IMR-90 (cell line): Measurements from ENCODE around the gene XAF1. TPM values are rescaled to one million over a fixed set of nuclear protein-coding genes. Genes with fewer than 3 reads are reported as not detected.
"Not testable (repeated sequence)": the region's sequence is repeated elsewhere in the genome, so short reads cannot be mapped to it uniquely, and the experiment has no call there.

Source experiments
- ATAC-seq: fragments of 200-7000 bp; cut with Tn5 transposase; 2 replicates; pipeline ENCODE4 v1.9.1; 2020; ENCODE audit warnings: low read depth, mild to moderate bottlenecking, moderate library complexity
- BruUV-seq: library from RNA; stranded (reverse); fragments of 400-500 nt; replicated peaks from 2 replicates; lab custom pipeline; 2021; lab: Mats Ljungman, UMichigan
- CTCF ChIA-PET: fragments of 300-600 bp; formaldehyde crosslinking; extraction: SDS; loops from one replicate; lab custom pipeline; 2021; ENCODE audit warnings: antibody characterized with exemption; lab: Yijun Ruan, JAX
- POLR2A ChIA-PET: fragments of 300-600 bp; sonication (Branson Sonifier 250); formaldehyde crosslinking; loops from one replicate; lab custom pipeline; 2022; ENCODE audit warnings: antibody characterized with exemption; ENCODE audit not compliant: unreplicated experiment; lab: Charles Lee
- DNase-seq: peaks from one replicate; pipeline ENCODE4 v3.0.0; 2013
- H2AFZ ChIP-seq: replicated peaks from 2 replicates; pipeline ENCODE3; 2013; ENCODE audit warnings: low read length, mild to moderate bottlenecking; ENCODE audit not compliant: poor library complexity
- H2AK5ac ChIP-seq: 2 replicates; pipeline ENCODE4 v1.6.1; 2013; ENCODE audit warnings: low read depth, low read length, inconsistent platforms
- H2AK9ac ChIP-seq: replicated peaks from 2 replicates; pipeline ENCODE3; 2013; ENCODE audit warnings: mild to moderate bottlenecking, low read depth, low read length, moderate library complexity; ENCODE audit not compliant: poor library complexity
- H2BK120ac ChIP-seq: 2 replicates; pipeline ENCODE4 v1.6.1; 2013; ENCODE audit warnings: low read depth, low read length, inconsistent platforms
- H2BK15ac ChIP-seq: 3 replicates; pipeline ENCODE4 v1.6.1; 2013; ENCODE audit warnings: low read depth, low read length, inconsistent platforms
- H2BK20ac ChIP-seq: 2 replicates; pipeline ENCODE4 v1.6.1; 2013; ENCODE audit warnings: low read depth, mild to moderate bottlenecking, inconsistent platforms, low read length, moderate library complexity
- H2BK5ac ChIP-seq: 2 replicates; pipeline ENCODE4 v1.6.1; 2013; ENCODE audit warnings: mild to moderate bottlenecking, low read depth, low read length, inconsistent platforms; ENCODE audit not compliant: poor library complexity, severe bottlenecking
- H3K14ac ChIP-seq: replicated peaks from 2 replicates; pipeline ENCODE4 v1.6.1; 2013; ENCODE audit warnings: low read depth, low read length, inconsistent platforms
- H3K18ac ChIP-seq: 2 replicates; pipeline ENCODE4 v1.6.1; 2013; ENCODE audit warnings: low read depth, low read length, control low read depth
- H3K23ac ChIP-seq: 2 replicates; pipeline ENCODE4 v1.6.1; 2013; ENCODE audit warnings: low read depth, low read length, inconsistent platforms
- H3K27ac ChIP-seq: 2 replicates; pipeline ENCODE4 v1.5.1; 2013; ENCODE audit warnings: mild to moderate bottlenecking, control low read depth, low read length; ENCODE audit not compliant: insufficient read depth
- H3K27me3 ChIP-seq: 2 replicates; pipeline ENCODE4 v1.6.1; 2013; ENCODE audit warnings: low read length; ENCODE audit not compliant: control insufficient read depth, insufficient read depth
- H3K36me3 ChIP-seq: 2 replicates; pipeline ENCODE4 v1.6.1; 2013; ENCODE audit warnings: low read length, mixed read lengths; ENCODE audit not compliant: control insufficient read depth, insufficient read depth
- H3K4ac ChIP-seq: 2 replicates; pipeline ENCODE4 v1.6.1; 2013; ENCODE audit warnings: low read depth, low read length, inconsistent platforms
- H3K4me1 ChIP-seq: 2 replicates; pipeline ENCODE4 v1.6.1; 2013; ENCODE audit warnings: low read length, mixed read lengths; ENCODE audit not compliant: control insufficient read depth, insufficient read depth
- H3K4me2 ChIP-seq: 2 replicates; pipeline ENCODE4 v1.6.1; 2013; ENCODE audit warnings: low read depth, mild to moderate bottlenecking, control low read depth, low read length, moderate library complexity
- H3K4me3 ChIP-seq: 2 replicates; pipeline ENCODE4 v1.5.1; 2013; ENCODE audit warnings: low read depth, mild to moderate bottlenecking, control low read depth, low read length, moderate library complexity; ENCODE audit not compliant: insufficient read depth
- H3K56ac ChIP-seq: 2 replicates; pipeline ENCODE4 v1.6.1; 2013; ENCODE audit warnings: low read length, inconsistent platforms; ENCODE audit not compliant: insufficient read depth; ENCODE audit errors: extremely low read depth
- H3K79me1 ChIP-seq, 2 experiments: 2 replicates each; pipeline ENCODE4 v1.6.1; 2013; ENCODE audit warnings: low read length in 2 of 2, inconsistent platforms in 1 of 2, low read depth in 1 of 2
- H3K9ac ChIP-seq: 2 replicates; pipeline ENCODE4 v1.6.1; 2013; ENCODE audit warnings: low read depth, low read length, control low read depth
- H3K9me1 ChIP-seq: 2 replicates; pipeline ENCODE4 v1.6.1; 2013; ENCODE audit warnings: low read length, inconsistent platforms; ENCODE audit not compliant: insufficient read depth
- H3K9me3 ChIP-seq: 2 replicates; pipeline ENCODE4 v1.6.1; 2013; ENCODE audit warnings: low read length; ENCODE audit not compliant: control insufficient read depth, insufficient read depth
- H4K20me1 ChIP-seq: 2 replicates; pipeline ENCODE4 v1.6.1; 2013; ENCODE audit warnings: low read length, inconsistent platforms; ENCODE audit not compliant: insufficient read depth
- H4K5ac ChIP-seq: 2 replicates; pipeline ENCODE4 v1.6.1; 2013; ENCODE audit warnings: mild to moderate bottlenecking, low read depth, low read length, control low read depth
- H4K8ac ChIP-seq, 2 experiments: 2 replicates each; pipeline ENCODE4 v1.6.1; 2013; ENCODE audit warnings: low read depth in 2 of 2, low read length in 2 of 2, control low read depth in 1 of 2, inconsistent platforms in 1 of 2
- H4K91ac ChIP-seq: 2 replicates; pipeline ENCODE4 v1.6.1; 2013; ENCODE audit warnings: low read depth, low read length, inconsistent platforms; ENCODE audit not compliant: insufficient read depth
- WGBS, 2 experiments: methylation state at CpG; one replicate each; pipeline versions ENCODE4 v1.1.5 to v1.1.7; 2013; ENCODE audit warnings: missing lambda C conversion rate in 2 of 2; ENCODE audit not compliant: insufficient read length in 1 of 2; ENCODE audit errors: extremely low coverage in 2 of 2; 5-methylcytosine and 5-hydroxymethylcytosine counted together
- dilution Hi-C: fragments of 300-500 bp; cut with HindIII; formaldehyde crosslinking; loops from one replicate; pipeline ENCODE4 v1.14.3; 2018; ENCODE audit warnings: low sequenced_read_pairs; ENCODE audit not compliant: unreplicated experiment
- in situ Hi-C: fragments of 300-500 bp; cut with MboI; formaldehyde crosslinking; loops from 3 replicates; pipeline ENCODE4 v1.14.3; 2019; ENCODE audit warnings: low sequenced_read_pairs, inconsistent platforms, mixed read lengths
- intact Hi-C: fragments of 100-400 bp; cut with micrococcal nuclease; formaldehyde crosslinking; loops from 2 replicates; pipeline ENCODE4 v1.10.0; 2022
- polyA plus RNA-seq, 3 experiments: library from polyadenylated mRNA; depleted of rRNA; stranded (reverse); fragments of >200 nt; gene quantifications; 2 replicates each; pipeline ENCODE4 v1.2.3, GENCODE V29; 2012; ENCODE audit warnings: low replicate concordance in 1 of 3
- total RNA-seq: library from RNA; depleted of rRNA; stranded (reverse); fragments of >200 nt; gene quantifications from 2 replicates; pipeline ENCODE4 v1.2.3, GENCODE V29; 2012

XAF1 gene
- total and polyA plus RNA-seq, 2 of the 4 experiments (the other 2 are of a cell fraction) = 1.3 to 3.9 TPM

- H3K4me3 ChIP-seq, H3K14ac ChIP-seq, H4K8ac ChIP-seq, H4K91ac ChIP-seq, H3K9me3 ChIP-seq, H2AK9ac ChIP-seq, H3K4me1 ChIP-seq, BruUV-seq, DNase-seq, CTCF ChIA-PET, H3K79me1 ChIP-seq, H2BK15ac ChIP-seq, in situ Hi-C loops, H4K5ac ChIP-seq, H2BK20ac ChIP-seq, H2BK5ac ChIP-seq, H3K56ac ChIP-seq, H3K23ac ChIP-seq, POLR2A ChIA-PET, H3K27ac ChIP-seq, intact Hi-C loops, H3K18ac ChIP-seq, dilution Hi-C loops, H2AFZ ChIP-seq, H3K9ac ChIP-seq, ATAC-seq, H4K20me1 ChIP-seq, H3K4ac ChIP-seq, H2BK120ac ChIP-seq, H3K36me3 ChIP-seq, H3K4me2 ChIP-seq, H2AK5ac ChIP-seq, H3K9me1 ChIP-seq: not testable (repeated sequence)
- H3K27me3 ChIP-seq = peaks cover 27% of the 10 kb centered on the region
- 100% methylated on average over 1 of the region's 8 CpGs; no CpG with 5 or more reads in 1 of the 2 experiments for WGBS, 2 experiments
Measured at GRCh38 chr17:6774906-6775305, 19.1 kb downstream of the XAF1 start.
